Activated CD4-positive, CD25-positive, alpha-beta regulatory T cell (primary cell): ENCODE data around the gene PPM1F.

Experiments
- DNase-seq, 4 experiments: peaks; one replicate each; lab custom pipeline; 2025; lab: John Stamatoyannopoulos, UW

PPM1F gene, protein sequence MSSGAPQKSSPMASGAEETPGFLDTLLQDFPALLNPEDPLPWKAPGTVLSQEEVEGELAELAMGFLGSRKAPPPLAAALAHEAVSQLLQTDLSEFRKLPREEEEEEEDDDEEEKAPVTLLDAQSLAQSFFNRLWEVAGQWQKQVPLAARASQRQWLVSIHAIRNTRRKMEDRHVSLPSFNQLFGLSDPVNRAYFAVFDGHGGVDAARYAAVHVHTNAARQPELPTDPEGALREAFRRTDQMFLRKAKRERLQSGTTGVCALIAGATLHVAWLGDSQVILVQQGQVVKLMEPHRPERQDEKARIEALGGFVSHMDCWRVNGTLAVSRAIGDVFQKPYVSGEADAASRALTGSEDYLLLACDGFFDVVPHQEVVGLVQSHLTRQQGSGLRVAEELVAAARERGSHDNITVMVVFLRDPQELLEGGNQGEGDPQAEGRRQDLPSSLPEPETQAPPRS

DNA sequence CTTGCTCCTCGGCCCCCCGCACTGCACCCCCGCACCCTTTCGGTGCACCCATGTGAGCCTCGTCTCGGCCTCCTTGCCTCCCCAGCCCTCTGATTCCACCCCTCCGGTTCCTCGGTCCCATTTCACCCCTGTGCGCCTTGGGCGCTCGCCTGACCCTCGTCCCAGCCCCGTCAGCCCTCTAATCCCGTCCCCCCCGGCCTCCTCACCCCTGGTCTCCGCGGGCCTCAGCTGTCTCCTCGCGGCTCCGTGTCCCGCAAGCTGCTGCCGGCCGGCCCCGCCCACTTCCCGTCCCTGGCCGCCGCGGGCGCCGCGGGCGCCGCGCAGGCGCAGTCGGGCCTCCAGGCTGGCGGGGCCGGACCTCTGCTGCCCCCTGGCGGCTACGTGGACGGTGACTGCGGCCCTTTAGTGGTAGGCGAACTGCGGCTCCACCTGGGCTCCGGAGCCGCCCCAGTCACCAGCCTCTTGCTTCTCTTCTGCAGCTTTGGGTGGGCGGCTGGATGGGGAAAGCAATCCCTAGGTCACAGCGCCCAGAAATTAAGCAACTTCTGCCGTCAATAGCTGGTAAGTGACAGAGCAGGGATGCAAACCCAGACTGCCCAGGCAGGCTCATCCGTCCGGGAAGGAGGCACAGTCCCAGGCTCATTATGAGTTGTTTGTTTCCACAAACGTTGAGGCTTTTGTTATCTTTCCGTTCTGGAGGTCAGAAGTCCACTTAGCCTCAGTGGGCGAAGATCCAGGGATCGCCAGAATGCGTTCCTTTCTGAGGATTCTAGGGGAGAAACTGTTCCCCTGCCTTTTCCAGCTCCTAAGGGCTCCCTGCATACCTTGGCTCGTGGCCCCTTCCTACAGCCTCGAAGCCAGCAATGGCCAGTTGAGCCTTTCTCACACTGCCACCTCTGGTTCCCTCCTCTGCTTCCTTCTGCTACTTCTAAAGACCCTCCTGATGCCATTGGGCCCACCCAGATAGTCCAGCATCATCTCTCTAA, at the start of gene PPM1F:
Gene PPM1F (minus strand): TSS at position 263 of the 986 bp plus-strand sequence. CDS start 6,800 bp downstream, outside the sequence.
- peak; percentile 82 to 90 (median 89) for DNase-seq

DNA sequence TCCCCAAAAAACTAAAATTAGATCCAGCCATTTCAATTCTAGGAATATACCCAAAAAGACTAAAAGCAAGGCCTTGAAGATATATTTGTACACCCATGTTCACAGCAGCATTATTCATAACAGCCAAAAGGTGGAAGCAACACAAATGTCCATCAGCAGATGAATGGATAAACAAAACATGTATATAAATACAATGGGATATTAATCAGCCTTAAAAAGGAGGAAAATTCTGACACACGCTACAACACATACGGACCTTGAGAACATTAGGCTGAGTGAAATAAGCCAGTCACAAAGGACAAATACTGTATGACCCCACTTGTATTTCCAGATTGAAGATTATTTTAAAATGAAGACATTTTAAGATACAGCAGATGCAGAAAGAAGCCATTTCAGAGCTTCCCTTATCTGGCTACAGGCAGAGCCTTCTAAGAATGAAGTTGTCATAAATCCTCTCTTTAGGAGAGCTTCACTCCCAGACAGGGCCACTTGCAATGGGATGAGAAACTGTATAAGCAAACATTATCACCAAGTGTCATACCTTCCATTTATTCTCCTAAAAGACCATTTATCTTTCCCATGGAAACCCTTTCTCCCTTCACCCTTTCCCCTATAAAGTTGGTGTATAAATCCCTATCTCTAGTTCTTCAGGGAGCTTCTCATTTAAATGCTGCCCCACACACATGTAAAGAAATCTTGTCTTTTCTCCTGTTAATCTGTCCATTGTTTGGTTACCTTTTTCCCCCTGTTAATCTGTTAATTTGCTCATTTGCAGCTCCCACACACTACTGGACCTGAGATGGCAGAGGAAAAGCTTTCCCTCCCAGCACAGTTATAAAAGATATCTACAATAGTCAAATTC, 49.2 kb upstream of the PPM1F start:
- no peak for DNase-seq

DNA sequence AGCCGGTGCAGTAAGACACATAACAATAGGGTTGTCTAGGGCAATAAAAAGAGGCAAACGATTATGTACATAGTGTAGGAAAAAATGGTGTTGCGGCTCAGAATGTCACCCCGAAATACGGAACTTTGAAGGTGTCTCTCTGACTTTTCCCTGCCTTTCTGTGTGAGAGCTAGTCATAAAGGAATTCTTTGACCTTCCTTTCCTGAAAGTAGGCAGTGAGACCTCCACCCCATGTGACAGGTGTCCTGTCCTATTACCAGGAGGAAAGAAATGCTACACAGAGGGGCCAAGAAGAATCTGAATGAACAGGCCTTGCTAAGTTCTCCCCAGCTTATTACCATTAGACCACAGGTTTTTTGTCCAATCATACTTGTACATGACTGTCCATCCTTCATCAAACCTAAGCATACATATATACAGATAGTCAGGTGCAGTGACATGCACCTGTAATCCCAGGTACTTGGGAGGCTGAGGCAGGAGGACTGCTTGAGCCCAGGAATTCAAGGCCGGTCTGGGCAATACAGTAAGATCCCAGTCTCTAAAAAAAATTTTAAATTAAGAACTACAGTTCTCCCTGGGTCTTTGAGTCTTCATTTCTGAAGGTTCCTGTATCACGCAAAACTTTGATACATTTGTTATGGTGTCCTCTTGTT, 46.1 kb upstream of the PPM1F start:
- no peak for DNase-seq

DNA sequence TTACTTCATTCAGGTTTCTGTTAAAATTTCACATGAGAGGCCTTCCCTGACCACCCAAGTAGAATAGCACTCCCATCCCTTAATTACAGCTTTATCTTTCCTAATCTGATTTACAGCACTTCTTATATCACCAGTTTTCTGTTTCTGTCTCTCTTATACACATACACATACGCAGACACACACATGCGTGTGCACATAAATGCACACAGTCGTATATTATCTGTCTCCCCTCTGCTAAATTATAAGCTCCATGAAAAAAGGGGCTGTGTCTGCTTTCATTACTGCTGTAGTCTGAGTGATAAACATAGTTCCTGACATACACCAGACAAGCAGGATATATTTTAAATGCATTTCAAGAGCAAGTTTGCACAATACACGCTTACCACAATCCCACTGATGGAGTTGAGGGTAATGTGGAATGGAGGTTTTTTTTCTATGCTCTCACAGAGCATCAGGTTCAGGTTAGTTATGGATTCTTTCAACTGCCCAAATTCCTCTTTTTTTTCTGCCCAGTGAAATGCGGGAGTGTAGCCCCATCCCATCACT, 43.6 kb upstream of the PPM1F start:
- no peak for DNase-seq

DNA sequence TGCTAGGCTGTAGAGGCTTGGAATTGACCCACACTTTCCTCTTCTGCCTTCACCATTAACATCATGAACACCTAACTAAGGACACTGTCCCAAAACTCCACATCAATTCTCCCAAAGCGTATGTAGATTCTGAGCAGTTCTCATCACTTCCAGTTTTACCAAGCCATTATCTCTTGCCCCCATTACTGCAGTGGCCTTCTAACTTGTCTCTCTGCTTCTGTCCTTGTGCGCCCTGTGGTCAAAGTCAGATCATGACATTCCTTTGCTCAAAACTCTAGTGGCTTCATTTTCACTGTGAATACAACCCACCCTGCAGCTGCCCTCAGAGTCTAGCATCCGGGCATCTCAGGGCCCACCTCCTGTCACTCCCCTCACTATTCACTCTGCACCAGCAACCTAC, 43.0 kb upstream of the PPM1F start:
- no peak for DNase-seq

DNA sequence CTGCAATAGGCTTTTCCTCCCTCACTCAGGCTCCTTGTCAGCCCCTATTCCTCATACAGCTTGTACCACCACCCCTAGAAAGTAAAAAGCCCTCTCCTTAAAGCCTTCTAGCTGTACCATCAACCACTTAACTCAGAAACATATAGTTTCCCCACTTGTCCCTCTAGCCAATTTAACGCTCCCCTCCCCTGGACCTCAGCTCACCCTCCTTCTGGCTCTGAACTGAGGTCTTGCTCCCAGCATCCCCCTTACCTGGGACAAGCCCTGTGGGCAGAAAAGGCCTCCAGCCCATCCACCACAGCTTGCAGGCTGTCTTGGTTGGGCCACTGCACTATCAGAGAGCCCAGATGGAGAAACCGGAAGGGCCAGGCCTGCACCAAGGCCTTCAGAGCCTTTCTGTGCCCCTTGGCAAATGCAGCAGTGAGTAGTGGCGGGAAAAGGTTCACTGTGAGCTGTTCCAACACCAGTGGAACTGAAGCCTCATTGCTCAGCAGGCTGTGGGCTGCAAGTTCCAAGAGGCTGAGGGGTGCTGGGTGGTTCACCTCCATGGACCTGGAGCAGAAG, 42.3 kb upstream of the PPM1F start:
- no peak for DNase-seq

DNA sequence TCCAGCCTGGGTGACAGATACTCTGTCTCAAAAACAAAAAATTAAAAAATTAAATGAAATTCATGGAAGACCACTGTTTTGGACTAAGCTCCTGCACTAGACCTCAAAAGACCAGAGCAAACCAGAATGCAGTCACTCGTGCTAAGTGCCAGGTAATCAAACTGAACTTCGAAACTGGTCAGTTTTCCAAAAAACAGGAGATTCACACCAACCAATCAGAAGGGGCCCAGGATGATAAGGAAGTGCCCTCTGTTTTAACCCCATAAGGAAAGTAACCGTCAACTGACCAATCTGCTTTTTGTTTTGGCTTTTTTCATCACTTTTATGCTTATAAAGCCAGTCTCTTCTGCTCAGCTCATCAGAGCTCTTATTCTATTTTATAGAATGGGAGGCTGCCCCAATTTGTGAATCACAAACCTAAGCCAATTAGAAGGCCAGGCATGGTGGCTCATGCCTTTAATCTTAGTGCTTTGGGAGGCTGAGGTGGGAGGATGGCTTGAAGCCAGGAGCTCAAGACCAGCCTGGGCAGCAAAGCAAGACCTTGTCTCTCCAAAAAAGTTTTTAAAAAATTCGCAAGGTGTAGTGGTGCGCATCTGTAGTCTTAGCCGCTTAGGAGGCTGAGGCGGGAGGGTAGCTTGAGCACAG, 40.1 kb upstream of the PPM1F start:
- DNase-seq = no peak

DNA sequence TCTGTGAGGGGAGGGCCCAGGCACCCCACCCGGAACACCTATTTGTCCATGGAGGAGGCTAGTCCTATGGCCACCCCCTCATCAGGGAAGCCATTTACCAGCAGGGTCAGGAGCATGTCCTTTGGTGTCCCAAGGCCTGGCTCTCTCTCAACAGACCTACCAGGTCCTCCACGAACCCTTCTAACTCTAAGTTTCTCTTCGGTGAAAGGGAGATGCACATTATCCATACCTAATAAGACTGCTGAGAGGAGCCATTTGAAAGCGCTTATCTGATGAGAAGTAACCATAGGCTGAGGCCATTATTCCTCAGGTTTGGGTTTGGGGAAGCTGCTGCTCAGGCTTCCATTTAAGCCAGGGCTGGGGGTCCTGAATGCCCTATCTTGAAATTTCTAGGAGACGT, 39.1 kb upstream of the PPM1F start:
- no peak for DNase-seq

DNA sequence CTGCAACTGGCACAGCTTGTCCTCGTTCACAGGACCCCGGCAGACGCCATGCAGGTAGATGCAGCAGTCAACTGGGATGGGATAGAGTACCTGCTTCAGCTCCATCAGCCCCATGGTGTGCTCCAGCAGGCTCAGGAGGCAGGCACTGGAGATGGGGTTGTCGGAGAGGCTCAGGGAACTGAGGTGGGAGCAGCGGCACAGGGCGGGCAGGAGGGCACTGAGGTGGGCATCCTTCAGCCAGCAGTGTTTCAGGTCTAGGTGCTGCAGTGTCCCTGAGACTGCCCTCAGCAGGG, 38.6 kb upstream of the PPM1F start:
- no peak for DNase-seq

DNA sequence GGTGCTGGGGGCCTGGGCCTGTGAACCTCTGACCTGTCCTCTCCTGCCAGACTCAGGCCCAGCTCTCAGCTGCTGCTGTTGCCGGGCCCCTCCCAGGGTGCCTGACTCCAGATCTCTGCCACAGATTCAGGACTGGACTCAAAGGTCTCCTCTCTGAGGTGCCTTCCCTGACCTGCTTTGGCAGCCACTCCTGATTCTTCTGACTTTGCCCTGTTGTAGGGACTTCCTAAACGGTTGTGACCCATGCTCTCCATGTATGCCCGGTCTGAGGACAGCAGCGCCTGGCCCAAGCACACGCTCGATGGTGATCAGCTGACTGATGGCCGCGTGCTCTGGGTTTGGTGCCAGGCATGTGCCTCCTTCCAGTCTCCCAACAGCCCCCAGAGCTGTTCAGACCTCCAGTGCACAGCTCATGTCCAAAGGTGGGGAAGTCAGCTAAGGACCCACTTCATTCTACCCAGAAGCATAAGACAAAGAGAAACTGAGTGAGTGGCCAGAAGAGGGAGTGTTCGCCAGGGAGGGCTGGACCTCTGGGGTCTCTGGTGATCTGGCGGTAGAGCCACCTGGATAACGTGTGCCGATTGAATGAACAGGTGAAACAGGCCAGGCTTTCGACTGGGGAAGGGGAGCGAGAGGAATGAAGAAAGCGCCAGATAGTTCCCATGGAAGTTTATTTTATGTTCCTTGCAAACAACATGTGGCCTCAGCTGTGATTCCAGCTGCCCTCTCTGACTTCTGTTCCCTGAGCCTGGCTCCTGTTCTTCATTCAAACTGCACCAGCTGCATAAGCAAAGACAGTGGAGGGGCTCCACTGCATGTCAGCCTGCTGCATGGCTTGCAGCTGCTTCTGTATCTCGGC, 38.0 kb upstream of the PPM1F start:
- no peak for DNase-seq

DNA sequence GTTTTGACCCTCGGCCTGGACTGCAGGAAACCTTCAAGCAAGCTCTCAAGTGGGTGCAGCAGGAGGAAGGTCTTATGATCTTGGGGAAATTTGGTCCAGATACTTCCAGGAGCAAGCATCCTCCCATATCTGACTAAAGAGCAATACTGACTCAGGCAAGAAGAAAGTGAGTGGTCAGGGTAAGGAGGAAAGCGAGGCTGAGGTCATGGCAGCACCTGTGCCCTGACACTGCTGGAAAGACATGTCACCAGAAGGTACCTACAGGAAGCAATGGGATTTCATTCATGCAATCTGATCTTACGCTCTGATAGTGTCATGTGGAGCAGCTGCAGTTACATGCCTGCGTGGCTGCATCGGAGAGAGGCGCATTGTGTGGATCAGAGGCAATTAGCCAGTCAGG, 36.4 kb upstream of the PPM1F start:
- no peak for DNase-seq

DNA sequence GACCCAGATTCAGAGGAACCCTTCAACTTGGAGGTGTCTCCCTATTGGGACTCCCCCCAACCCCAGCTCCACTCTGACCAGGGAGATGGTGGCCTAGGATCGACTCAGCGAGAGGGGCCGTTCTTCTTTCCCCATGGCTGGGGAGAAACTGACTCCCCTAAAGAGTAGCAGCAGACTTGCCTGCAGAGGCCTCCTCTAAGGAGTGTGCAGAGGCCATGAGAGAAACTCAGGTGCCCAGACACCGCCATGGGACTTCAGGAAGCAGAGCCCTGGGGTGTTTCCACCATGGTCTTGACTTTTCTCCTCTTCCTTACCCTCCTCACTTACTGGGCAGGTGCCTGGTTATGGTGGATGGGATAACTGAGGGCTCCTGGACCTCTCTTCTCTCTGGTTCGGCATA, 32.6 kb upstream of the PPM1F start:
- DNase-seq = no peak

DNA sequence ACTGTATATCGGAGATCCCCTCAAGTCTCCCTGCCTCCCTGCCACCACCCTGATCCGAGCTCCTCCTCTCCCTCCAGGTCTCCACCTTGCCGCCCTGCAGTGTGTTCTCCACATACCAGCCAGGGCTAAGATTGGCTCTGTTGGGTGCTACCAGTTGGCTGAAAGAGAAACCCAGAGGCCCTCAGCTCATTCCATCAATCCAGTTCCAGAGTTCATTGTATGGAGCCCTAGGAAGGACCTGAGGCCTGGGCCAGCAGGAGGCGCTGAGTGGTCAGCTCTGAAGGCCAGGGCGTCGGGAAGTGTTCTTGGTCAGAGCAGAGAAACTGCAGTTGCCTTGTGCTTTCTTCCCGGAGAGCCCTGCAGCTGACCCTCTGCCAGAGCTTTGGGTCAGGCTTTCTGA, 32.1 kb upstream of the PPM1F start:
- no peak for DNase-seq

DNA sequence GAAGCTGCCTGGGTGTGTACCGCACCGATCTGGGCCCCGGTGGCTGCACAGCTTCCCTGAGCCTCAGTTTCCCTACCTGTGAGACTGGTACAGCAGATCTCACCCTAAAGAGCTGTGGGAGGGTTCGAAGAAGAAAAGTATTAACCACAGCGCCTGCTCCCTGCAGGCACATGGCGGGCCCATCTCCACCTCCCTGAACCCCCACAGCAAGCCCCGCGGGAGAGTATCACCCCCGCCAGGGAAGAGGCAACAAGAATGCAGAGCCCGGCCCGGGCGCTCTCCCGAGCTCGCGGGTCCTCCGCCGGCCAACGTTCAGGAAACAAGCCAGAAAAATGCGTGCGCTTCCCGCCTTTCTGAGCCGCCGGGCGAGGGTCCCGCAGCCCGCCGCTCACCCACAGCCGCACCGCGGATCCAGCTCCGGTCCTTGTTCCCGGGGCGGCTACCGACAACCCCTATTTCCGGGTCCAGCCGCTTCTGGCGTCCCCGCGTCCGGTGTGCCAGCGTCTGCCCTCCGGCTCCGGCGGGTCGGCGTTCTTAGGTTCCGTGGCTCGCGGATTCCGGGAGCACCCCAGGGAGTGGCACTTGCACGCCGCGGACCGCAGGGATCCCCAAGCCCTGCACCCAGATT, 29.8 kb upstream of the PPM1F start, which contains the start of gene TOP3B:
Gene TOP3B (minus strand): TSS at position 450 of the 628 bp plus-strand sequence. CDS start 7,078 bp downstream, outside the sequence.
- DNase-seq = peak; percentile 60 to 70 (median 66)

DNA sequence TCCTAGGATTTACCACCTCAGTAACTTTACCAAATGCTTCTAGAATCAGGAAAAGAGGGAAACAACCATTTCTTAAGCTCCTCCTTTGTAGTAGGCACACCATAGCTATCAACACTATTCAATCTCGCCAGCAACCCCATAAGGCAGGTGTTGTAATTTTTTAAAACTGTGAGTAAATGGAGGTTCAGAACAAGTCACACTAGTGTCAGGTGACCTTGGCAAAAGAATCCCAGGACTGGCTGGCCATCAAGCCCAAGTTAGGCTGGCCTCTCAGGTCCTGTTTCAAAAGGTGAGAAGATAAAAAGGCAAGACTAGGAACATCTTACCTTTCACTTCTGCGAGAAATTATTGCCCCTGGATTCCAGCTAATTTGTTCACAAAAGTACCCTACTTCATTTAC, 29.2 kb upstream of the PPM1F start:
- DNase-seq = no peak

DNA sequence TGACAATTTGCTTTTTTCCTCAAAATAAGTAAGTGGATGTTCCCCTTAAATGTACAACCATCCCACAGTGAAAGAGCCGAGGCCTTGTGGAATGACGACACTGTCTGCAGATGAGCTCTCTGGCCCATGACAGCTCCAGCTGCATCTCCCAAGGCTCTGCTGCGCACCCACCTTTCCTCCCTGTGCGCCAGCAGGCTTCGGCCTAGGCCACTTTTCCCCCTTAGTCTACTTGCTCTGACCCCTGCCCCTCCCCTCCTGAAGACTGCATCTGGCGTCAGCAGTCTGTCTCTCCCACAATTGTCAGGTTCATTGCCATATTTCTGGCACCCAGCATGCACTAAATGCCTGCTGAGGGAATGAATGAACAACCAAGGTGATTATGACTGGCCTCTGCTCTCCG, 27.9 kb upstream of the PPM1F start:
- no peak for DNase-seq

DNA sequence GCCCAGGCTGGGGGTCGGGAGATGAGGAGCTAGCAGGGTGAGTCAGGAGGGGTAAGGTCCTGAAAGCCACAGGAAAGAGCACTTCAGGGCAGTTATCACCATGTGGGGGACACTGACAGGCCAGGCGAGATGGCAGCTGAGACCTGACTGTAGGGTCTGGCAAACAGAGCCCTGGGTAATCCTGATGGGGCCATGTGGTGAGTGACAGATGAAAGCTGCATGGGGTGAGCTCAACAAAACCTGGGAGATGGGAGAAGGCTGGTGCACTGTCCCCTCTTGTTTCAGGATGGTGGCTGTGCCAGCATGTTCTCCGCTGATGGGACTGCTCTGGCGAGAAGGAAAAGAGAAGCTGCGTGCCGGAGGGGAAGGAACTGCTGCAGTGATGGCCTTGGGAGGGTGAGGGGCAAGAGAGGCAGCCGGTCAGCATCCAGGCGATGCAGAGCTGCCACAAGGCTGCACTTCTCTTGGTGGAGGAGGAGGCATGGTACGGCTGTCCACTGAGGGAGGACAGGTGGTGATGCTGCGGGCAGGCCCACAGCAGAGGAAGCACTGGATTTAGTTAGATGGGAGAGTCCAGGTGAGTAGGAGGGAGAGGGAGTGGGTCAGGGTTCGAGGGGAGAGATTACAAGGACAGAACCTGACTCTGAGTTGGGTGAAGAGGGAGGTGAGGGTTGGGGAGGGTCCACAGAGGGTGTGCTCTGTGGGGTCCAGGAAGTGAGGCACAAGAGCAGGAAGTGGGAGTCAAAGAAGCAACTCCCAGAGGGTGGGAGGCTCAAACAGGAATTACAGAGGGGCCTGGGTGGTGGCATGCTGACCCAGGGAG, 26.1 kb upstream of the PPM1F start:
- DNase-seq = no peak

DNA sequence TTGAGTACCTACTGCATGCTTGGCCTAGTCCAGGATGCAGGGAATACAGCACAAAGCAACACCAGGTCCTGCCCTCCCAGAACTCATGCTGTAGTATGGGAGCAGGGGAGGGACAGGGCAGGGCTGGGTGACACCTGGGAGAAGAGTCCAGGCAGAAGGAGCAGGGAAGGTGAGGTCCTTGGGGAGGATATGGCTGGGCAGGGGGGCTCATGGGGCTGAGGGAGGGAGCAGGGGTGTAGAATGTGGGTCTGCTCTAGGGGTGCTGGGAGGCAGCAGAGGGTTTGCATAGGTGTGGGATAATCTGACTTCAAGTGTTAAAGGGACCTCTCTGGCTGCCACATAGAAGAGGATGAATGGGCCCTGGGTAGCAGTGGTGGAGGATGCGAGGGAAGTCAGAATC, 25.2 kb upstream of the PPM1F start:
- DNase-seq = no peak
